HUDEP-2 (cell line): ENCODE data around the gene GBA2.
A peak's percentile ranks its signal among the peaks of the same experiment; 100 is the strongest.

Experiments
- DNase-seq, 76 experiments: peaks; one replicate each; lab custom pipeline; 2025; ENCODE audit not compliant: unreplicated experiment in 76 of 76; lab: John Stamatoyannopoulos, UW

GBA2 gene

DNA sequence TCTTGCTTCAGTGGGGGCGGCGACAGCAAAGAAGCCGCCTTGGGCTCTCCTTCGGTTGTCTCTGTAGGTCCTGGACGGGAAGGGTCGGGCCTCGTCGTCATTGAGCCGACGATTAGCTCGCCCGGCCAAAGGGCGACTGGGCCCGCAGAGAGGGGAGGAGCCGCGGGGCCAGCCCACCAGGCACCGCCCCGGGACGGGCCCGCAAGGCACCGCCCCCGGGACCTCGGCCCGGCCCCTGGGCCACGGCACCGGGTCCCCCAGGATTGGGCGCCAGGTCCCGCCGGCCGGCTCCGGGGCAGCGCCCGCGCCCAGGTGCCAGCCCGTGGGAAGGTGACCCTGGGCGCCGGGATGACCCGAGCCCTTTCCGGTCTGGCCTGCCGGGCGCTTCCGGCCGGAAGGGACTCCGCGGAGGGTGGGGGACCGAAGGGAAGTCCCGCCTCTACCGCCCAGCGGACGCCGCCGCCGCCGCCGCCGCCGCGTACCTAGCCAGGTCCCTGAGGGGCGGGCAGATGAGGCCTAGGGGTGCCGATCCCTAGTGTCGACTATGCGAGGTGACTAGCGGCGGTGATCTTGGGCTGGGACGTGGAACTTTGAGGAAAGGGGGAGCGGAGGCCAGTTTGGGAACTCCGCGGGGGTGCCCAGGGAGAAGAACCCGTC, at the start of gene GBA2, which contains the start of gene RGP1:
Gene GBA2, minus strand, starts transcription at position 371 of the 657 bp plus-strand sequence. CDS start 524 bp downstream, outside the sequence.
Gene RGP1, plus strand, starts transcription at position 430 of the 657 bp plus-strand sequence. CDS start 469 bp downstream, outside the sequence.
- peak in 64 of 76 experiments; percentile 14 to 81 (median 60) for DNase-seq

DNA sequence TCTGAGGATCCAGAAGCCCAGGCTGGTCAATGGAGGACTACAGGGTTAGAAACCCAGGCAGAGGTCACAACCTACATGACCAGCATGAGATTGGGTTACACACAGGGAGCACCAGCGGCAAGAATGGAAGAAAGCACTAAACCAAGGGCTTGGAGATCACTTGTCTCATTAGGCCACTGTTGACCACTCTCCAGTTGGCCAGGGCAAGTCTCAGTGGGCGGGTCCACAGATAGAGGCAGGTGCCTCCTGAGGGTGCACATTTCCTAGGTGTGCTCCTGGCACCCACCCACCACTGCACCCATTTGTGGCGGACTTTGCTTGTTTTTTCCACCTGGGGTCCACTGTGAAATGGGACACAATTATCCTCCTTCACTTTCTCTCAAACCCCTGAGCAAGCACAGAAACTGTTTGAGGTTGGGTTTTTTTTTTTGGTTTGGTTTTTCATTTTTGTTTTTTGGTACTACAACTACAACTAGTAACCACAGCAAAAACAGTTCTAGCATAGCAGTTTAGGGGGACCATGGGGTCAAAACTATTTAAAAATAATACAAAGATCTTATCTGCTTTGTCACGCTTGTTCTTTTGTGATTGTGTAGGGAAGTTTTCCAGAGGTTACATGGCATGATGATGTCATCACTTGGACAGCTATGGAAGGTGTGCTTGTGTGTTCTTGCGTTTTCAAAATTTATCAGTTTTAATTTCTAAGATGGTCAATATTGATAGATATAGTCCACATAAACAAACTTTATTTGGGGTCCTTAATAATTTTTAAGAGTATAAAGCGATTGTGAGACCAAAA, 48.5 kb upstream of the GBA2 start:
- DNase-seq = no peak

DNA sequence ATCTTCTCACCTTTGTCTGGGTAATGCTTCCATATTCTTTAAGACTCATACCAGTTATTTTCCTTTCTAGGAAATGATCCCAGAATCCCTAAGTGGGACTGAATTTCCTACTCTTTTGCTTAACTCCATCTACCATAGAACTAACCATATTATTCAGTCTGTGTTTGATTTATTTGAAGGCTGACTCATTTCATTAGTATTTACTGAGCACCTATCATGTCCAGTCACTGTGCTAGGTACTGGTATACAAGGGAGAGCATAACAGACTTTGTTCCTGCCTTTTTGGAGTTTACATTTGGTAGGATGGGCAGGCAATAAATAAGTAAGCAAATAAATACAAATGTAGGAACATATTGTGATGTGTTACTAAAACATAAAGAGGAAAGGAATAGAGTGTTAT, 46.7 kb upstream of the GBA2 start:
- DNase-seq = no peak

DNA sequence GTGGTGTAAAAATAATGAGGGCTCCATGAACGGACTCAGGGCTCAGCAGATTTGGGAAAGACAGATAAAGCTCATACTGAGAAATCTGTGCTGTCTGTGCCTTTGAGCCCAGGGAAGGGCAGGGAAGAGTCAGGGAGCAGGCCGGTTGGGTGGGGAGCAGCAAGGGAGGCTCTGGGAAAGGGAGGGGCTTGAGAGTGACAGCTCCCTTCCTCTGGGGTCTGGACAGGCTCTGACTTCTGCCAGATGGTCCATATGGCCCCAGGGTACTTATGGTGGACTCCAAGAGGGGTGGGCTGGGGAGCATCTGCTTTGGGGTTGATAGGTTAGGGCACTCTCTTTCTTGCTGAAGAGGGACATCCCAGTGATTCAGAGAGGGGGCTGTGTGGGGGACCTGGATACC, 44.4 kb upstream of the GBA2 start:
- DNase-seq = no peak

DNA sequence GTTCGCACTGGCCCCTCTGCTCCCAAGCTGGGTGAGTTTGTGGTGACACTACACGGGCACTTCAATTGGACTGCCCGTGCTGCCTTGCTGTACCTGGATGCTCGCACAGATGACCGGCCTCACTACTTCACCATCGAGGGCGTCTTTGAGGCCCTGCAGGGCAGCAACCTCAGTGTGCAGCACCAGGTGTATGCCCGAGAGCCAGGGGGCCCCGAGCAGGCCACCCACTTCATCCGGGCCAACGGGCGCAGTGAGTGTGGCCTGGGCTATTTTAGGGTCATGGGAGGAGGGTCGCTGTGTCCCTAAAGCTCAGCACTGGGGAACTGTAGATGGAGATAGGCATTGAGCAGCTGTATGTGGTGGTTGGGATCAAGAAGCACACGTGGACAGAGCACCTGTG, 43.8 kb upstream of the GBA2 start:
- no peak for DNase-seq

DNA sequence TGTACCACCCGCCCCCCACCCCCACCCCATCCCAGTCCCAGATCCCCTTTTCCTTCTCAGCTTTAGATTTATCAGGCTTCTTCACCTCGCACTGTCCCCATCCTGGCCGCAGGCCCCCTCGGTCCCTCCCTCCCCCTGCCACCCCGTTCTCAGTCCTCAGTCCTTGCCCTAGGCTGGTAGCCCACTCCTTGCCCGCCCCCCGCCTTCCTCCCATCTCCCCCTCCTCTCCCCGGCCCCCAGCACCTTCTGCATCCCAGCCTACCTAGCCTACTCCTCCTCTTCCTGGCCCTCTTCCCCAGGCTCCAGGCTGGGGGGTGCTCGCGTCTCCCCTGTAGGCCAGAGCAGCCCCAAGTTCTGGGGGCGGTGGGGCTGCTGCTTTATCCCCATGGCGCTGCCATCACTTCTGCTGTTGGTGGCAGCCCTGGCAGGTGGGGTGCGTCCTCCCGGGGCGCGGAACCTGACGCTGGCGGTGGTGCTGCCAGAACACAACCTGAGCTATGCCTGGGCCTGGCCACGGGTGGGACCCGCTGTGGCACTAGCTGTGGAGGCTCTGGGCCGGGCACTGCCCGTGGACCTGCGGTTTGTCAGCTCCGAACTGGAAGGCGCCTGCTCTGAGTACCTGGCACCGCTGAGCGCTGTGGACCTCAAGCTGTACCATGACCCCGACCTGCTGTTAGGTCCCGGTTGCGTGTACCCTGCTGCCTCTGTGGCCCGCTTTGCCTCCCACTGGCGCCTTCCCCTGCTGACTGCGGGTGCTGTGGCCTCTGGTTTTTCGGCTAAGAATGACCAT, 43.2 kb upstream of the GBA2 start:
- DNase-seq = no peak

DNA sequence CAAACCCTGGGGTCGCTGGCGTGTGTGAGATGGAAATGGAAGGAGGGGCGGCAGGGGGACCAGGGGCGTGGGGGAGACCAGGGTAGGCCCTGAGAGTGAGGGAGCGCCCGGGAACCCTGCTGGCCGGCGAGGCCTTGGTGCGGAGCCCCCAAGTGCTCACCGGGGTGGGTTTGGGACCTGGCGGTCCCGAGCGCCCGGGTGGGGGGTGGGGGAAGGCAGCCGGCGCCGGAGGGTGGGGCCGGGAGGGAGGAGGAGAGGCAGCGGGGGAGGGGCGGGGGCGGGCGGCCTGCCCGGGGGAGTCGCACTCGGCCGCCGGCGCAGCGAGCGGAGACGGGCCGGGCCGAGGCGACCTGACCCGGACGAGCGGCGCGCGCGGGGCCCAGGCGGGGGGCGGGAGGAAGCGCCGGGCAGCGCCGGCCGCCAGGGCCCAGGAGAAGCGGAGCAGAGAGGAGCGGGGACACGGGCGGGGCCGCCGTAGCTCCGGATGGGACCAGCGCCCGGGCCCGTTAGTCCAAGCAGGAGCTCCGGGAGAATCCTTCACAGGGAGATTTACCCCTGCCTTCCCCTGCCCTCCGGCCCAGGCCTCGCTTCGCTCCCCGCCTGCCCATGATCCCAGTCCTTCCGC, 42.4 kb upstream of the GBA2 start, which contains the start of gene NPR2:
Gene NPR2, plus strand, starts transcription at position 295 of the 625 bp plus-strand sequence. CDS start 818 bp downstream, outside the sequence.
- no peak for DNase-seq

DNA sequence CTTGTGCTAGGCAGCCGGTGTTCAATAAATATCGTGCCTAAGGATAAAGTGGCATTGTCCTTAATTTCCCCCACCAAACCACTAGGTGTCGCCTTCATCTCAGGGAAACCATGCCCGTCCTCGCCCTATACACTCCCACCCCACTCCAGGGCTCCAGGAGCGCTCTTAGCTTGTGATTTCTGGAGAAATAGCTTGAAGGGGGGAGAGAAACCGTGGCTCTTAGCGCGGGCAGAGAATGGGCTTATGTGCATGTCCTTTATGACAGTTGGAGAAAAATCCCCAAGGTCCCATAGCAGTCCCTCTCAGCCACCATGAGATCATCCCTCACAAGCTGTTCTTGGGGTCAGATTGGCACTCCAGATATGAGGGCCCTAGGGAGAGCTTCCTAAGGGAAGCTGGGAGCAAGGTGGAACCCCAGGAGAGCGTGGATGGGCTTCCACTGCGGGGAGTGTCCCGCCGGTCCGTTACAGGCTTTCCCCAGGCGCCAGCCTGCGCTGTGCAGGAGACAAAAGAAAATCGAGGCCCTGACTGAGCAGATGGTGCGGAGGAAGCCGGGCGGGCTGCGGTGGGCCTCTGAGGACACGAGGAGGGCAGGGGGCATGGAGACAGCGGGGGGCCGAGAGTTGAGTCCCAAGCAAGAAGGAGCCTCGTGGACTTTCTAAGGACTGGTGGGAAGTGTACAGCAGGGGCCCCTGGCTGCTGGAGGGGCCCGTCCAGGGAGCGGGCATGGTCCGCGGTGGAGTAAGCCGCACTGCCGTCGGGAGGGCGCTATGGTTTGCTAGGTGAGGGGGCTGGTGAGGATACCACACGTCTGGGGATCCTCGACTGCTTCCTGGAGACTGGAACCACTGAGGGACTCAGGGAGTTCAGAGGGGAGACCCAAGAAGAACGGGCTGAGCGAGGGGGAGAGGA, 41.6 kb upstream of the GBA2 start:
- peak in 51 of 76 experiments; percentile 1 to 64 (median 30) for DNase-seq

DNA sequence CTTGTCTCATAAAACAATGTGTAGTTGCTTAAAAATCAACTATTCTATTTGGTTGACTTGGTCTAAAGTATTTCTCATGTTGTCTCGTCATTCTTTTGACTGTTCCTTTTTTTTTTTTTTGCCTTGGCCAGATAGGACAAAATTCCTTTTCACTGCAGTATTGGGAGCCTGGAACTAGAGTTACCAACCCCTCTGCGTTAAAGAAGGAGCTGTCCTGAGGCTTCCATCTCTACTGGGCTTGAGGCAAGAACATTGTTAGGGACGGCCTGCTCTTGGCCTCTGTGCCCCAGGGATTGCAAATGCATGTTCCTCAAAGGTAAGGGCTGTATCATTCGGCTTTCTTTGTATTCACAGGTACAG, 41.0 kb upstream of the GBA2 start:
- DNase-seq = no peak

DNA sequence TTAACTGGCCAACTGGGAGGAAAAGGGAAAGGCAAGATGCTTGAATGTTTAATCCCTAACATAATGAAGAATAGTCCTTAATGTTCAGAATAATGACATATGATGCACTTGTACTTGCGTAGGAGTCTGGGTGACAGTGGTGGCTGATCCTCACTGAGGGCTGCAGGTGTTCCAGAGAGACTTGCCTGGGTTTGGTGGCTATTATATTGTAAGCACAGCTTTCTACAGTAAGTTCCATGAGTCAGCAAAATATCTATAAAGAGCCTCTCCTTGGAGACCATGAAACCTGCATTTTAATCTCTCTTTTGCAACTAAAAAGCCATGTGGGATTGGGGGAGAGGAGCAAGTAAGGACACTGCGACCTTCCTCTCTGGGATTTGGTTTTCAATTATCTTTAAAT, 40.5 kb upstream of the GBA2 start:
- DNase-seq = no peak

DNA sequence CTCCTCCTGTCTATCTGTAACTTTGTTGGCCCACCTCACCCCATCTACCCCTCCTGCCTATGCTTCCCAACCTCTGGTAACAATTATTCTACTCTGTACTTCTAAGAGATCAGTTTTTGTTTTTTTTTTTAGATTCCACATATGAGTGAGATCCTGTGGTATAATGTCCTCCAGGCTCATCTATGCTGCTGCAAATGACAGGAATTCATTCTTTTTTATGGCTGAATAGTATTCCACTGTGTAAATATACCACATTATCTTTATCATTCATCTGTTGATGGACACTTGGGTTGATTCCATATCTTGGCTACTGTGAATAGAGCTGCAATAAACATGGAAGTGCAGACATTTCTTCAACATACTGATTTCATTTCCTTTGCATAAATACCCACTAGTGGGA, 34.4 kb upstream of the GBA2 start:
- no peak for DNase-seq

DNA sequence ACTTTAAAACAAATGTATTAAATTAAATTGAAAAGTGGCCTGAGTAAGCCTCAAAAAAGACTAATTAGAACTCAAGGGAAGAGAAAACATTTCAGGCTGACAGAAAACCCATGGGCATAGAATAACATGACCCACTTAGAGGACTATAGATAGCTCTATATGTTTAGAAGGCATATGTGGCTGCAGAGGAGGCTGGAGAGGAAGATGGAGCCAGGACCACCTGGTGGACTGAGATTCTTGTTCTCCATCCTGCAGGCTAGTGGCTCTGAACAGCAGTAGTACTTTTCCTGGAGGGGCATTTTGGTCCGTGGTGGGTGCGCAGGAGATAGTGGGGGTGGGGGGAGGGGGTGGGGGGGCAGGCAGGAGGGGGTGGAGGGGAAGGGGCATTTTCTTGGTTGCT, 32.0 kb upstream of the GBA2 start:
- no peak for DNase-seq

DNA sequence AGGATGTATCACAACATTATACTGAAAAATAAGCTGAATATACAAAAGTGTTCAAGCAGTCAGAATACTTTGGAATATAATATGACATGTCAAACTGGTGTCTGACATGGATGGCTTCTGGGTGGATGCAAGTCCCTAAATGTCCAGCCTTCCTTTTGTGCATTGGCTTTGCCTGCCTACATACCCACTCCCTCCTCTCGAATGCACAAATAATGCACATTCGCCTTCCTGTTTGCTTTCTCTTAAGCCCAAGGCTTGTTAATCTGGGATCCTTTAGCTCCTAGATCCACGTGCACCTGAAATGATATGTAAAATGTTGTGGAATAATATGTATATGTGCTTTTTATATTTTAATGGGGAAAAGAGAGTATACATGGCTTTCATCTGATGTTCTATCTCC, 29.5 kb upstream of the GBA2 start:
- DNase-seq = no peak

DNA sequence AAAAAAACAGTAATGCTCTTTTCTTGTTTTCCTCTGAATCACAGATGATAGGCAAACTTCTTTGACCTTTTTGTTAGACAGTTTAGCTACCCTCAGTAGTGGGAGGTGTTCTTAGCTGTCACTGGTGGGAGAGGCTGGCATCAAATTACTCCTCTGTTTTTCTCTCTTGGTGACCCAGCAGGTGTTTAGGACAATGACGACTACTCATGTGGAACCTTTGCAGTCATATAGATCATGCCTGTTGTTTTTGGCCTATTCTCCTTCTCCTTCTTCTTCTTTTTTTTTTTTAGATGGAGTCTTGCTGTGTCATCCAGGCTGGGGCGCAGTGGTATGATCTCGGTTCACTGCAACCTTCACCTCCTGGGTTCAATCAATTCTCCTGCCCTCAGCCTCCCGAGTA, 27.0 kb upstream of the GBA2 start:
- no peak for DNase-seq

DNA sequence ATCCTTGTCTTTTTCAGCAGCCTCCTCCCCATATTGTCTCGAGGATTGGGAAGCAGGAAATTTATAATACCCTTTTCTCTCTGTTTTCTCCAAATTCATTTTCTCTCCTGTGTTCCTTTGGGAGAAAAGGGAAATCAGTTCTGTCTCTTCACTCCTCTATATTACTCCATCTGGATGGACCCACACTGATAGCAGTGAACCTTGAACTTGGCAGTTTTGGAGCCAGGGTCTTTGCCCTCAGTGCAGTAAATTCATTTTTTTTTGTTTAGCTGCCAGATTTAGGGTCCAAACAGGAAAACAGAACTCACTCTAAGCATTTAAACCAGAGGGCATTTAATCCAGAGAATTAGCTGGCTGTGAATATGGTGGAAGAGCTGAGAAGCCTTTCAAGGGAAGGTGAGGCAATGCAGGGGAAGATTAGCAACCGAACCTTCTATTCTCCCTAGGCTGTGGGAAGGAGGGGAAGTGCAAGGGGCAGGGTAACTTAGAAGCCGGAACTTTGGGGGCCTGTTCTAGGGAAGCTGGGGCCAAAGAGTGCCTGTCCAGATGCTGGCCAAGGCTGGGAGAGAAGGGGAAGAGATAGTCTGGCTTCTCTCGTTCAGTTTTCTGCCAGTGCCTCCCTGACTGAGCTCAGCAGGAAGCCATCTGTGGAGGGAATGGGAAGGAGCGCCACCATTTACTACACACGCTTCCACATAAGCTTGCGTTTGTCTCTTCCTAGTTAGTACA, 26.0 kb upstream of the GBA2 start:
- no peak for DNase-seq

DNA sequence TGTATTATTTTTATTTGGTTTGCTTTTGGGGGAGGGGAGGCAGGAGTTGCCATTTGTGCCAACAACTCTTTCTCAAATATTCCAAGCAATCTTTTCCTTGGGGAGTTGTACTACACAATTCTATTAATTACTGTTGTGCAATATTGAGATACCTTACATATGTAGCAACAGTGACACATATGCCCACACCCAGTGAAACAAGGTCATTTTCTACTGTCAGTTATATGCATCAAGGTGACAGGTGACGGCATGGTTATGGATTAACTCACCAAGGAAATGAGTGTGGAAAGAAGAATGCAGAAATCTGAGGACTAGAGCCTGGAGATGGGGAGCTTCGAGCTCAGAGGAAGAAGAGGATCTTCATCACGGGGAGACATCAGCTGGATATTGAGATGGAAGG, 22.9 kb upstream of the GBA2 start:
- DNase-seq = no peak

DNA sequence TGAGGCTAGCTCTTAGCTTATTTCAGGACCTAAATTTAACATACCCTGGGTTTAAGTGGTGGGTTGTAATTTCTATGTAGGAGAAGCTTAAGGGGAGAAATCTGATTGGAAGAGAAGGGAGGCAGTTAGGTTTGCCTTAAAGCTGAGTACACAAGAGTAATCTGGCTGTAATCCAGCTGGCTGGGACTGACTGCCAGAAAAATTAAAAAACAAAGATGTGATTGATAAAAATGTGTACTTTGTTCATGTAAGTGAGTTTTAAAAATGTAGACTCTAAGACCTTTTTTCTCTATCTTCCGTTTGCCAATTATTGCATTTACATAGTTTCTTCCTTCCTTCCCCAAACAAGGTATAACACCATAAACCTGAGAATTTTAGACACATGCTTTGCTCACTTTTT, 22.5 kb upstream of the GBA2 start:
- DNase-seq = peak in 10 of 76 experiments; percentile 7 to 36 (median 15)

DNA sequence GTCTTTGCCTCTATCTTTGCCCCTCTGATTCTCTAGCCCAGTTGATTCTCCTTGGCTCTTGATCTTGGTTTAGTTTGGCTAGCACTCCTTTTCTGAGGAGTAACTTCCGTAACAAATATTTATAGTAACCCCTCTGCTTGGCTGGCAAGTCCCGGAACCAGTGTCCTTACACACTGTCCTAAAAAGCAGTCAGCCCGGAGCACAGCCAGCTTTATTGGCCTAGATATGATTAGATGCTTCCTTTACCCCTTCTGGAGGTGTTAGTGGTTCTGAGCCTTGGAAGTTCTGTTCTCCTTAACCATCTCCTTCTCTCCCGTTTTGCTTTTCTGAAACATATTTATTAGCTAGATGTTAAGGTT, 22.0 kb upstream of the GBA2 start:
- DNase-seq = no peak

DNA sequence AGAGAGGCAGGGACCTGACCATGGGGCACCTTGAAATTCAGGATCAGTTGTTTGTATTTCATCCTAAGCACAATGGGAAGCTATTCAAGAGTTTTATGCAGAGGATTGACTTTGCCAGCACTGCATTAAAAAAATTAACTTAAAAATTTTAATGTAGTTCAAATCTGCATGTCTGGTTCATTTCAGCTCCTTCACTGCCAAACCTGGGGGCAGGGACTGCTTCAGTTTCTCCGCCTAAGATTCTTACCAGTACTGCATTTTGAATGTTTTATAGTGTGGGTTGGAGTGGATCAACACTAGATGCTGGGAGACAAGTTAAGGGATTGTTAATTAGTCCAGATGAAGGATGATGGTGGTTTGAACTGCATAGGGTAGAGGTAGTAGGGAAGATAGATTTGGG, 20.7 kb upstream of the GBA2 start:
- no peak for DNase-seq
